SK-N-SH treated with all-trans-retinoic acid at 6 μM for 48 hours (cell line): Measurements from ENCODE around the gene SH3RF1.

Experiments
- ATAC-seq: fragments of 200-7000 bp; cut with Tn5 transposase; 3 replicates; pipeline ENCODE4 v1.9.1; 2020; ENCODE audit warnings: mild to moderate bottlenecking, moderate library complexity
- ARNTL ChIP-seq: fragments of 450-650 bp; formaldehyde crosslinking; IDR thresholded peaks from 2 replicates; pipeline ENCODE4 v1.5.0; 2020; ENCODE audit warnings: low read depth, mild to moderate bottlenecking, moderate library complexity, borderline replicate concordance
- BACH2 ChIP-seq: fragments of 250-450 bp; sonication (Bioruptor Pico); IDR thresholded peaks from 2 replicates; pipeline ENCODE4 v1.9.0; 2021; ENCODE audit warnings: mild to moderate bottlenecking, borderline replicate concordance
- CSDC2 ChIP-seq: fragments of 250-450 bp; sonication (Bioruptor Pico); IDR thresholded peaks from 2 replicates; pipeline ENCODE4 v1.5.0; 2020; ENCODE audit warnings: mild to moderate bottlenecking, moderate library complexity
- CSRNP3 ChIP-seq: fragments of 250-450 bp; sonication (Bioruptor Pico); IDR thresholded peaks from 2 replicates; pipeline ENCODE4 v1.5.1; 2021; ENCODE audit warnings: mild to moderate bottlenecking, moderate library complexity
- GLIS3 ChIP-seq: fragments of 250-450 bp; sonication (Bioruptor Pico); IDR thresholded peaks from 2 replicates; pipeline ENCODE4 v1.5.0; 2020; ENCODE audit warnings: mild to moderate bottlenecking, moderate library complexity
- ISL1 ChIP-seq: fragments of 250-450 bp; sonication (Bioruptor Pico); IDR thresholded peaks from 2 replicates; pipeline ENCODE4 v2.1.2; 2022; ENCODE audit warnings: mild to moderate bottlenecking, moderate library complexity
- OSR1 ChIP-seq: fragments of 250-450 bp; sonication (Bioruptor Pico); IDR thresholded peaks from 2 replicates; pipeline ENCODE4 v1.8.0; 2022; ENCODE audit warnings: moderate library complexity, mild to moderate bottlenecking, inconsistent platforms
- PATZ1 ChIP-seq: fragments of 250-450 bp; sonication (Bioruptor Pico); IDR thresholded peaks from 2 replicates; pipeline ENCODE4 v1.8.0; 2020; ENCODE audit warnings: mild to moderate bottlenecking, moderate library complexity, borderline replicate concordance
- PPARA ChIP-seq: fragments of 250-450 bp; sonication (Bioruptor Pico); IDR thresholded peaks from 2 replicates; pipeline ENCODE4 v1.5.0; 2020; ENCODE audit warnings: mild to moderate bottlenecking, borderline replicate concordance
- SNAI2 ChIP-seq: fragments of 250-450 bp; sonication (Bioruptor Pico); IDR thresholded peaks from 2 replicates; pipeline ENCODE4 v1.5.0; 2020; ENCODE audit warnings: mild to moderate bottlenecking, moderate library complexity
- TCF4 ChIP-seq: fragments of 250-450 bp; sonication (Bioruptor Pico); IDR thresholded peaks from 2 replicates; pipeline ENCODE4 v1.8.0; 2021; ENCODE audit warnings: mild to moderate bottlenecking, moderate library complexity, borderline replicate concordance
- ZFP30 ChIP-seq: fragments of 450-650 bp; formaldehyde crosslinking; IDR thresholded peaks from 2 replicates; pipeline ENCODE4 v1.5.0; 2022; ENCODE audit warnings: mild to moderate bottlenecking, moderate library complexity
- ZNF565 ChIP-seq: fragments of 450-650 bp; formaldehyde crosslinking; conservative IDR thresholded peaks from 2 replicates; pipeline ENCODE4 v1.5.0; 2020; ENCODE audit warnings: low read depth, mild to moderate bottlenecking, moderate library complexity
- ZNF70 ChIP-seq: fragments of 450-650 bp; formaldehyde crosslinking; IDR thresholded peaks from 2 replicates; pipeline ENCODE4 v1.5.0; 2020; ENCODE audit warnings: mild to moderate bottlenecking, moderate library complexity
- ZNF8 ChIP-seq: fragments of 450-650 bp; formaldehyde crosslinking; IDR thresholded peaks from 2 replicates; pipeline ENCODE4 v1.5.0; 2020; ENCODE audit warnings: mild to moderate bottlenecking, moderate library complexity
- TF ChIP-seq, protein P1 (sequence below): fragments of 250-450 bp; sonication (Bioruptor Pico); IDR thresholded peaks from 2 replicates; pipeline ENCODE4 v1.8.0; 2021; ENCODE audit warnings: low read depth, mild to moderate bottlenecking, moderate library complexity, borderline replicate concordance
- TF ChIP-seq, protein P2 (sequence below): fragments of 250-450 bp; sonication (Bioruptor Pico); IDR thresholded peaks from 2 replicates; pipeline ENCODE4 v1.5.1; 2020; ENCODE audit warnings: low read depth, mild to moderate bottlenecking, moderate library complexity
- TF ChIP-seq, protein P3 (sequence below): fragments of 250-450 bp; sonication (Bioruptor Pico); IDR thresholded peaks from 2 replicates; pipeline ENCODE4 v1.5.0; 2020; ENCODE audit warnings: mild to moderate bottlenecking, moderate library complexity

The SH3RF1 gene

DNA sequence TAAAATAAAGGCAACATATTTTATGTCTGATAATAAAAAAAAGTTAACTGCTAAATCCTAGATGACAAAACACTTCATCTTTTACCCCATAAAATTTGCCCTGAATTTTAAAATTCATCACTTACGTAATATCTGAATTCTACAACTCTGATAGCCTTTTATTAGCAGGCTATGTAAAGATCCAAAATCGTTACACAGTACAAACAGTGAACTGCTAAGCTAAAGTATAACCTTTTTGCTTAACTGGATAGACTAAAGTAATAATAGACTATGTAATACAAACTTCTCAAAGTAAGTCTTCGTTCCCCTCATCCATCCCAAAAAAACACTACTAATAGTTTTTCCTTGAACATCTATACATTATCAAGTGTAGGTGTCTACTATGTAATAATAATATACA lies 49.1 kb downstream of the SH3RF1 start:
- no peak for TF ChIP-seq ARNTL
- no peak for TF ChIP-seq TCF4 (CRISPR knock-in tag)
- TF ChIP-seq ZNF565: no peak
- TF ChIP-seq, protein P1, sequence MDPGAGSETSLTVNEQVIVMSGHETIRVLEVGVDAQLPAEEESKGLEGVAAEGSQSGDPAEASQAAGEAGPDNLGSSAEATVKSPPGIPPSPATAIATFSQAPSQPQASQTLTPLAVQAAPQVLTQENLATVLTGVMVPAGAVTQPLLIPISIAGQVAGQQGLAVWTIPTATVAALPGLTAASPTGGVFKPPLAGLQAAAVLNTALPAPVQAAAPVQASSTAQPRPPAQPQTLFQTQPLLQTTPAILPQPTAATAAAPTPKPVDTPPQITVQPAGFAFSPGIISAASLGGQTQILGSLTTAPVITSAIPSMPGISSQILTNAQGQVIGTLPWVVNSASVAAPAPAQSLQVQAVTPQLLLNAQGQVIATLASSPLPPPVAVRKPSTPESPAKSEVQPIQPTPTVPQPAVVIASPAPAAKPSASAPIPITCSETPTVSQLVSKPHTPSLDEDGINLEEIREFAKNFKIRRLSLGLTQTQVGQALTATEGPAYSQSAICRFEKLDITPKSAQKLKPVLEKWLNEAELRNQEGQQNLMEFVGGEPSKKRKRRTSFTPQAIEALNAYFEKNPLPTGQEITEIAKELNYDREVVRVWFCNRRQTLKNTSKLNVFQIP (CRISPR knock-in tag): no peak
- TF ChIP-seq PATZ1 (CRISPR knock-in tag): no peak
- no peak for TF ChIP-seq BACH2 (CRISPR knock-in tag)
- TF ChIP-seq SNAI2: no peak
- TF ChIP-seq ZNF70 (CRISPR knock-in tag): no peak
- TF ChIP-seq CSRNP3 (CRISPR knock-in tag): no peak
- TF ChIP-seq ISL1 (CRISPR knock-in tag): no peak
- TF ChIP-seq PPARA: no peak
- TF ChIP-seq, all 23 proteins: peak for 0
- no peak for ATAC-seq

- no peak for ATAC-seq
- TF ChIP-seq OSR1 (CRISPR knock-in tag) (no peak), CSRNP3 (CRISPR knock-in tag) (no peak), ZNF565 (no peak), ARNTL (no peak), PATZ1 (CRISPR knock-in tag) (no peak), PPARA (no peak), ZNF8 (CRISPR knock-in tag) (no peak), SNAI2 (no peak), ZFP30 (no peak), GLIS3 (CRISPR knock-in tag) (no peak), CSDC2 (CRISPR knock-in tag) (no peak), BACH2 (CRISPR knock-in tag) (no peak), ZNF70 (CRISPR knock-in tag) (no peak), TCF4 (CRISPR knock-in tag) (no peak), ISL1 (CRISPR knock-in tag) (no peak)
- TF ChIP-seq, protein P2, sequence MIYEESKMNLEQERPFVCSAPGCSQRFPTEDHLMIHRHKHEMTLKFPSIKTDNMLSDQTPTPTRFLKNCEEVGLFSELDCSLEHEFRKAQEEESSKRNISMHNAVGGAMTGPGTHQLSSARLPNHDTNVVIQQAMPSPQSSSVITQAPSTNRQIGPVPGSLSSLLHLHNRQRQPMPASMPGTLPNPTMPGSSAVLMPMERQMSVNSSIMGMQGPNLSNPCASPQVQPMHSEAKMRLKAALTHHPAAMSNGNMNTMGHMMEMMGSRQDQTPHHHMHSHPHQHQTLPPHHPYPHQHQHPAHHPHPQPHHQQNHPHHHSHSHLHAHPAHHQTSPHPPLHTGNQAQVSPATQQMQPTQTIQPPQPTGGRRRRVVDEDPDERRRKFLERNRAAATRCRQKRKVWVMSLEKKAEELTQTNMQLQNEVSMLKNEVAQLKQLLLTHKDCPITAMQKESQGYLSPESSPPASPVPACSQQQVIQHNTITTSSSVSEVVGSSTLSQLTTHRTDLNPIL (CRISPR knock-in tag): no peak
- TF ChIP-seq, protein P1 (CRISPR knock-in tag): no peak
- TF ChIP-seq, protein P3, sequence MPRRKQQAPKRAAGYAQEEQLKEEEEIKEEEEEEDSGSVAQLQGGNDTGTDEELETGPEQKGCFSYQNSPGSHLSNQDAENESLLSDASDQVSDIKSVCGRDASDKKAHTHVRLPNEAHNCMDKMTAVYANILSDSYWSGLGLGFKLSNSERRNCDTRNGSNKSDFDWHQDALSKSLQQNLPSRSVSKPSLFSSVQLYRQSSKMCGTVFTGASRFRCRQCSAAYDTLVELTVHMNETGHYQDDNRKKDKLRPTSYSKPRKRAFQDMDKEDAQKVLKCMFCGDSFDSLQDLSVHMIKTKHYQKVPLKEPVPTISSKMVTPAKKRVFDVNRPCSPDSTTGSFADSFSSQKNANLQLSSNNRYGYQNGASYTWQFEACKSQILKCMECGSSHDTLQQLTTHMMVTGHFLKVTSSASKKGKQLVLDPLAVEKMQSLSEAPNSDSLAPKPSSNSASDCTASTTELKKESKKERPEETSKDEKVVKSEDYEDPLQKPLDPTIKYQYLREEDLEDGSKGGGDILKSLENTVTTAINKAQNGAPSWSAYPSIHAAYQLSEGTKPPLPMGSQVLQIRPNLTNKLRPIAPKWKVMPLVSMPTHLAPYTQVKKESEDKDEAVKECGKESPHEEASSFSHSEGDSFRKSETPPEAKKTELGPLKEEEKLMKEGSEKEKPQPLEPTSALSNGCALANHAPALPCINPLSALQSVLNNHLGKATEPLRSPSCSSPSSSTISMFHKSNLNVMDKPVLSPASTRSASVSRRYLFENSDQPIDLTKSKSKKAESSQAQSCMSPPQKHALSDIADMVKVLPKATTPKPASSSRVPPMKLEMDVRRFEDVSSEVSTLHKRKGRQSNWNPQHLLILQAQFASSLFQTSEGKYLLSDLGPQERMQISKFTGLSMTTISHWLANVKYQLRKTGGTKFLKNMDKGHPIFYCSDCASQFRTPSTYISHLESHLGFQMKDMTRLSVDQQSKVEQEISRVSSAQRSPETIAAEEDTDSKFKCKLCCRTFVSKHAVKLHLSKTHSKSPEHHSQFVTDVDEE: no peak
Observed at GRCh38 chr4:169220854-169221411, 49.8 kb downstream of the SH3RF1 start.
